GM21360 (cell line): ENCODE measurements around the gene SASH1.

Experiments
- ATAC-seq: cut with Tn5 transposase; IDR thresholded peaks from one replicate; pipeline ENCODE4 v1.9.1; 2021; ENCODE audit warnings: mild to moderate bottlenecking, moderate library complexity; ENCODE audit not compliant: unreplicated experiment

Gene SASH1

DNA sequence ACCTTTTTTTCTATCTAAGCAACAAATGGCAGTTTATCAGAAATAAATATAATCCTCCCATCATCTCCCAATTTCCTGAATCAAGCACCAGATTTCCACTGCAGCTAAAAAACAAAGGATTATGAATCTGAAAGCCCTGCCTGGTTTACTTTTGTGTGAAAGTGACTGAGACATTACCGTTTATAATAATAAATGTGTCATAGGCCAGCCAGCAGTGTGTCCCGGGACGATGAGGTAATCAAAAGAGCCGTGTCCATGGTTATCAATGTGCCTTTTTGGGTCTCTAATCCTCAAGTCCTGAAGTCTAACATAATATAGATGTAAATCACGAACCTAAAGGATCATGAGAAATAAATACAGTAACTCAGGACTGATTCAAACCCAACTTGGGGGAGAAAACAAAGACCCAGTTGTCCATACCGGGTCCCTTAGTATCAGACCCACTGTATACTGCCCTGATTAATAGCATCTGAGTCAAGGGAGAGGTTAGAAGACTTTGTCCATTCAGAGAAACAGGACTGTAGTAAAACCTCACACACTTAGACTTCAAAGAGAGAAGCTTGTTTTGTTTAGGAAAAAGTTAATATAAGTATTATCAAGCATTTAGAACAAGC, 149.1 kb downstream of the SASH1 start:
- no peak for ATAC-seq

DNA sequence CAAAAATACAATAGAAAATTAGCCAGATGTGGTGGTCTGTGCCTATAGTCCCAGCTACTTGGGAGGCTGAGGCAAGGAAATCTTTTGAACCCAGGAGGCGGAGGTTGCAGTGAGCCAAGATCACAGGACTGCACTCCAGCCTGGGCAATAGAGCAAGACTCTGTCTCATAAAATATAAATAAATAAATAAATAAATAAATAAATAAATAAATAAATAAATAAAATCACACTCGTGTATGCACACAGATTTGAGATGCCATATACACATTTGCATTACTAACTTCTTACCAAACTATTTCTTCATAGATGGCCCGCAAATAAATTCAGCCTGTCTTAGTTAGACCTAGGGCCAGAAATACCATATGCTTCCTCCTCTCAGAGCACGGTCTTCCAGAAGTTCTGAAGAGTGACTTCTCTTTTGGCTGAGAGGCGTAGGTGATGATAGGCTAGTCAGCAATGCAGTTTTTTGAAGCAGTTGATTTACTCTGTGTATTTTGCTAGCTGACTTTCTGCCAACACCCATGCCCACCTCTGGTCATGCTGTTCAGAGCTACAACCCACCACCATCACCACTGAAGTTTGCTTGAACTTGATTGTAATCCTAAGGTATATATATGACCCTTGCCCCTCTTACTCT, 150.1 kb downstream of the SASH1 start:
- ATAC-seq: no peak

DNA sequence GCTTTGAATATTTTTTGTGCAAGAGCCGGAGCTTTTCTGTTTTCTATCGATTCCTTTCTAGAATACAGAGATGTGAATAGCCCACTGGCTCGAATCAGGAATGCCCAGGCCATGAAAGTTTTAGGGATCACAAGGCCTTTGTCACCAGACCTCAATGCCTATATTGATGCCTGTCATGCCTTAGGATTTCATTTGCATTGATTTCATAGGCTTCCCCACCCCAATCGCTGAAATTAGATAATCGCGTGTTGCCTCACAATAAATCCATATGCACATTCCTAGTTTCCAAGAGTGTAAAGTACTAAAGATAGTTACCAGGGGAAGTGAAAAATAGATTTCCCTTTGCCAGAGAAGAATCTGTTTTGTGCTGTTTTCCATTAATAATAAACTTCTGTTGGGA, 150.8 kb downstream of the SASH1 start:
- ATAC-seq: no peak

DNA sequence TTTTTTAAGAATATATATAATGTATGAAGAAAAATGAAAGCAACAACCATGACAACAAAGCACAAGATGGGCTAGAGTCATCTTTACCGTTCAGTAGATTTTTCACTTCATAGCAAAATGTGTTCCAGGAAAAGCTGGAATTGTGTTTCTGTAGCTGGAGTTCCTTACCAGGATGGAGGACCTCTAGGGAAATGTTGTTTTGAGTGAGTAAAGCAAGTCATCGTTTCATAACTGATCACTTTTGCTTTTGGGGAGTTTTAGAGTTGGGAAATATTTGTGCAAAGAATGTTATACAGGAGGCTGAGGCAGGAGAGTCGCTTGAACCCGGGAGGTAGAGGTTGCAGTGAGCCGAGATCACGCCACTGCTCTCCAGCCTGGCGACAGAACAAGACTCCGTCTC, 151.6 kb downstream of the SASH1 start:
- ATAC-seq: no peak

DNA sequence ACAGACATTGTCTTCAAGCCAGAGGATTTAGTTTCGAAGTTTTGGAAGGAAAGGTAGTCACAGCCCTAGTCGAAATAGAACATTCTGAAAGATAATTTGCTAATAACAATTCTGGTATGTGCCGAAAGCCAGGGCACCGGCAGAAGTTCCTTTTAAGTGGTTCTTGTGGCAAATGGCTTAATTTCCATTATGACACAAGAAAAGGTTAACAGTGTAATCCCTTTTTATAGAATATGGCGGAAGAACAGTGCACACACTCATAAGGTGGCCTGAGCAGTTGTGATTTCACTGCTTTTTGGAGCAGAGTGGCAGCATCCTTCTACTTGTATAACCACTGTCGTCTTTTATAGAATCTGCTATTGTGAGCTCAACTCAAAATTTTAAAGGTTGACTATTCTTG, 152.4 kb downstream of the SASH1 start:
- ATAC-seq: no peak

DNA sequence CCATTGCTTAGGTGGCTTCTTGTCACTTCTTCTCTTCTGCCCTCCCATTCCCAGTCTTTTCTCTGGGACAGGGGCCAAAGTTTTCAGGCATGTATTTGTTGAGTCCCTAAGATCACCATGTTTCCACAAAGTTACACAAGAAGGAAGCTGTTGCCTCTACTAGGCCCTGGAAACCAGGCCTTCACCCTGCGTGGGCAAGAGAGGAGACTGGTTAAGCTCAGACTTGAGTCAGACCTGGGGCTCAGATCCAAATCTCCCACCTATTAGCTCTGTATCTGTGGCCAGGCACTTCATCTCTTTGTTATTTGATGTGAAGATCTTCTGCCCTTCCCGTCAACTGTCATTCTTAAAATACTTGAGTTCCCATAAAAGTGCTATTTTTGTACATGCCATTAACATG, 154.6 kb downstream of the SASH1 start:
- no peak for ATAC-seq

DNA sequence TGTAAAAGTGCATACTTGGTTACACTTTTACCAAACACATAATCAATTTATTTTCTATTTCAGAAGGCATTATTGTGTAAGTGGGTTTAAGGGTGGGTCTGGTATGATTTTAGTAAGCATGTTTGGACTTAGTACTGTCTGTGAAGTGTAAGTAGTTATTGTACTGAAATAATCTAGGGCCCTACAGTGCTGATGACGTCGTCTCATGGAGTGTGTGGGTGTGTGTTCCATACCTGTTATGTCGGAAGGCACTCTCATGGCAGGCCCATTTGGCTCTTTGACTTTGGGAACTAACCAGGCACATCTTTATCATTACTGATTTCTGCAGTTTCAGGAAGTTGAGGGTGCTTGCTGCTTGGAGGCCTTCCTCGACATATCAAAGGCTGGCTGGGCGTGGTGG, 155.1 kb downstream of the SASH1 start:
- ATAC-seq: no peak

DNA sequence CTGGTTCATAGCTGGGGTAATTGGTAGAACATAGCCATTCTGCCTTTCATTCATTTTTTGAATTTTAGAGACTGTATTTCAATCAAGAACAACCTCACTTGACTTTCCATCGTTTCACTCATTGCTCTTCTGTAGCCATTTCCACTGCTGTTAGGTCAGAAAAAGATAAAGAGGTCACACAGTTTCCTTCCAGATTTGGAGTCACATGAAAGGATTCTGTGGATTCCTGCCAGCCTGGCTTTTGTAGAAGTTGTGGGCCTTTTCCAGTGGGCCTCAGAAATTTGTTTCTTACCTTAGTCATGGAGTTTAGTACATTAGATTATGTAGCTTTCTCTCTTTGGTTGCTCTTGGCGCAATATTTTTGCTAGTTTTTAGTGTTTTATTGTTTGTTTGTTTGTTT, 157.8 kb downstream of the SASH1 start:
- ATAC-seq: no peak

DNA sequence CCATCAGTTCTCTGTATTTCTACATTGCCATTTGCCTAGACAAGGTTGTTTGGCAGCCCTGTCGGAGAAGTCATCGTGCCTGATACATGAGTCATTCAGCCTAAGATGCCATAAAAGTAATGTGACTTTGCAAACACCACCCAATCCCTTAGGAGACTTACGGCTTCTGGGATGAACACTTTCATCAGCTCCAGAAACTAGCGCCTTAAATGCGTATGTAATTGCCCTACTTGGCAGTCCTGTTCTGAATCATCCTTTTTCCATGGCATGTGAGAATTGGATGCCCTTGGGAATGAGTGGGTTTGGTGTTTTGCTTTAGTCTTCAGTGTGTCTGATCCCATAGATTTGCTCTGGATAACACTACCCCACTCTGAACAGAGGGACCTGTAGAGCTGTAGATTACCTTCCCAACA, 158.5 kb downstream of the SASH1 start:
- ATAC-seq: no peak

DNA sequence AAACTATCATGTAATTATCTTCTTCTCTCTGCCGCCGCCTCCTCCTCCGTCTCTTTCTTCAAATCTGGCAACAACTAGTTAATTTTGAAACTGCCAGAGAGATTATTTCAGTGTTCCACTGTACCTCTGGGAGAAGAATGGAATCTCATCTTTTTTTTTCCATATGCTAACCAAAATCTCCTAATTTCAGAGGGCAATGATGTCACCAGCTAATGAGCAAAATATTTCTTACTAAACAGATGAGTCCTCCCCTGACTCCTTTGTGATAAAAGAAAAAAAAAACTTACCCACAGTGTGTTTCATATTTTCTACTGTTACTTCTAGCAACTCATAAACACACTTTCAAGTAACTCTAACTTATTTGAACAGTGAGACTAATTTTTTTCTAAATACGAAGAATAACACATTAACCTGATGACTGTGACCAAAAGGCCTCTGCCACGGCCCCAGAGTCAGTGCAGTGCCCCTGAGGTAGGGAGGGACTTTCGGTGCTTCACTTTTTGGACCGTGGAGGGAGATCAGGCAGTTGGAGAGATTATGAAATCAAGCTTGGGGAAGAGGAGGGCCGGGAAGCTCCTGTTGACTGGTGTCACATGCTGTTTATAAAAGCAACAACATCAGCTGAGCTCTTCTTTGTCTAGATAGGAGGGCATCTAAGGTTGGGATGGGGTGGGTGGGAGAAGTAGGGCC, 159.6 kb downstream of the SASH1 start:
- ATAC-seq: no peak

DNA sequence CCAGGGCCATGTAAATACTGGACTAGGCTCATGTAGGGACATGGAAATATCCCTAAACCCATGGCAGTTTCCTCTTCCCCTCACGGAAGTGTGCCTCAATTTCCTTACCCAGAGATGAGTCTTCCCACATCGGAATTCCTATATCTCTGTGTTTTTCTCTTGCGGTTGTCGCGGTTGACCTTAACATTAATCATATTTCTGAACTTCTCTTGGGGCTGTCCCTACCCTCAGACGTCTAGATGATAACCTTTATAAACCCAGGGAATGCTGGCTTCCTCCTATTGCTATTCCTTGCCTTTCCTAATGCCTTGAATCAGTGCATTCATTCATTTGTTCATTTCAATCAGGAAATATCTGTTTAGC, 160.1 kb downstream of the SASH1 start:
- no peak for ATAC-seq

DNA sequence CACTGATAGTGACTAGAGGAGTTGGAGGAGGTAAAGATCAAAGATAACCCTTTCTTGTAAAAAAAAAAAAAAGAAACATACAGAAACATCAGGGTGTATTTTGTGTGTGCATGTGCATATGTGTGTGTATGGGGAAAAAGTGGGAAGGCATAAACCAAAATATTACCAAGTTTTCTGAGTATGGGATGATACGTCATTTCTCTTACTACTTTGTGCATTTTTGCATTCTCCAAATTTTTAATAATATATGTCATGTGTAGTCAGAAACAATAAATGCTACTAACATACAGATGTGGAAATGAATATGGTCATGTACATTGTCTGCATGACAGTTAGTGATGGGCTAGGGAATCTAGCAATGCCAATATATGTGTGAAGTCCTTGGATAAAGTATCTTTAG, 161.1 kb downstream of the SASH1 start:
- ATAC-seq: no peak

DNA sequence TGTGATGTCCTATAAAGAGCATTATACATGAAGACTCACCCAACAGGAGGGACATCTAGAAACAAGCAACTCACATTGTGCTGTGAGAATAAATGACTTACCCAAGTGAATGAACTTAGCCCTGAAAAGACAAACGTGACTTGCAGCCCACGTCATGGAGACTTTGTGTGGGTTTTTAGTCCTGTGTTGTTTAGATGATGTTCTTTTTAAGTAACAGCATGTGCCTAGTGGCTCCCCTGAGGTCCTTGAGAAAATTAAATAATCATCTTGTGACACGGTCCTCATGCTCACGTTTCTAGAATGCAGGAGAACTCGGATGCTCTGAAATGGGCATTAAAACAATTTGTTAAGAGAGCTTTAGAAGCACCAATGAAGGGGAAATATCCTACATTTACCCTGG, 165.1 kb downstream of the SASH1 start:
- ATAC-seq: no peak

DNA sequence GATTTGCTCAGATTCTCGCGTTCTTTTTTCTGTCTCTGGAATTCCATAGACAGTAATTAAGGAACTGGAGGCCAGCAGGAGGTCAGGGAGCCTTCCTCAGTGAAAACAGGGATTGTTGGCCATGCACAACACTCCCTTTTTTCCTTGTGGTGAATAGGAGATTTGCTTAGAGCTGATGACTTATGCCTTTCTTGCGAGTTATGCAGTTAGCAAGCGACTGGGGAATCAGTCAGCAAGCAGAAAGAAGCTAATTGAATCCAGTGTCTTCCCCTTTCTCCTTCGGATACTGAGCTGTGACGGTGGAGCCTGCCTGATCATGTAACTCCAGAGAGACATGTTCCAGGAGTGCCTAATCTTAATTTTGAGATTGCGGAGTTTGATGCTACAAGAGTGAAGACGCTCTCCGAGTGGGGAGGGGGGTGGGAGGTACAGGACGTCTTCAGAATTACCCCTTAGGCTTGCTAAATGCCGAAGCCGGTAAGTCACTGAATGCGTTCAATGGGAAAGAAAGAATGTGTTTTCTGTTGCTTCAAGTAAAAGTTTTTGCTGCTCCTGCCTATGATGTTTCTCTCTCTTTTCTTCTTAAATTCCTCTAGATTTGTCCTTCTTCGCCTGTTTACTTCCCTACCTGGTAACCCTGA, 165.9 kb downstream of the SASH1 start:
- no peak for ATAC-seq

DNA sequence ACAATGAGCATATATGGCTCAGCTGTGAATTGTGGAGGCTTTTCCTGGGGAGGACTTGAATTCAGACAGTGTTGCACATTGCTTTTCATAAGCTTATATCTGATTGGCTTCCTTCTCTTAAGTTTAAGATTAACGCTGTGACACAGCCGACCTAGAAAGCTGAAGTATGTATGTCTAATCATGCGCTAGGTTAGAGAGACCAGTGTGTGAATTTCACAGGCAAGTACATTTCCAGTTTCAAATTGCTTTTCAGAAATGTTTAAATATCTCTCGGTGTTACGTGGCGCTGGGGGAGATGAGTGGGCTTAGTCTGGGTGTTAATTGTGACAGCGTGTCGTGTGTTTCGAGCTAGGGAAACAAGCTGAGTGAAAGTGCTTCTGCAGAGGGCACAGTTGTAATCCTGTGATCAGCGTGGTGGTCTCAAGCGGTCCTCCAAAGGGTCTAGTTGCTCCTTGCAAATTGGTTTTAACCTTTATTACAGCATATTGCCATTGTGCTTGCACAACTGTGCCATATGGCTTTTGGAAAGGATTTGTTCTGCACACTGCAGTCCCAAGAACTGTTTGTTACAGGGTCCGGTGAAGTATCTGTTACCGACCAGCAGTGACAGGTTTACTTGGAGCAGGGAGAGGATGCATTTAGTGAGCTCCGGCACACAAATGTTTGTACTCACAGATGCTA, 166.6 kb downstream of the SASH1 start:
- ATAC-seq: no peak

DNA sequence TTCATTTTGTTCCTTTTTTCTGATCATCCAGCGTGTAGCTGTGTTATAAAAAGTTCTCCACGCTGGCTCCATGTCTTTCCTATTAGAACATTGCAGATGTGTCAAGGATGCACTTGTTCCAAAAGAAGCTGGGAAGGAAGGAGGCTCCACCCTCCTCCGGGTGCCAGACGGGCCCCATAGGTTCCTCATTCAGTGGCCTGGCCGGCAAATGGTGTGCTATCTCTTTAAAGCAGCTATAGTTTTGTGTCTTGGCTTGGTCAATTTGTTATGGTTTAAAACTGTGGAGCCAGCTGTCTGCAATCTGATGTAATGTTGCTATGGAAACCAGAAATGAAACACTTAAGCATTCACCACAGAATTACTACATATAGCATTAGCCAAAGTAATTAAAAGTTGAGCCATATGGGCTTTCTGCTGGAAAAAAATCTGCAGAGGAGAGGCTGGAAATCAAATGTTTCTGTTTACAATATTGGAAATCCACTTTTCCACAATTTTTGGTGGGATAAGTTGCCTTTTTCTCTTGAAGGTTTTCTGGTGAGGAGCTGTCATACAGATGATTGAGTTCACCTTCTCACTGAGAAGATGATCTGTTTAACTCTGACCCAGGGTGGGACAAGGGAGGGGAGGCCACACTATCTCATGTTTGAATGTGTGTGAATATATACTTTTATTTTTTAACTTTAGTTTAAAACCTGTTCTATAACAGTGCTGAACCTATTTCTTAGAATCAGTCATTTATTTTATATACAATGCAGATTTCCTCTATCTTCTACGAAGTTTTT, 167.4 kb downstream of the SASH1 start:
- peak; percentile 55 for ATAC-seq

DNA sequence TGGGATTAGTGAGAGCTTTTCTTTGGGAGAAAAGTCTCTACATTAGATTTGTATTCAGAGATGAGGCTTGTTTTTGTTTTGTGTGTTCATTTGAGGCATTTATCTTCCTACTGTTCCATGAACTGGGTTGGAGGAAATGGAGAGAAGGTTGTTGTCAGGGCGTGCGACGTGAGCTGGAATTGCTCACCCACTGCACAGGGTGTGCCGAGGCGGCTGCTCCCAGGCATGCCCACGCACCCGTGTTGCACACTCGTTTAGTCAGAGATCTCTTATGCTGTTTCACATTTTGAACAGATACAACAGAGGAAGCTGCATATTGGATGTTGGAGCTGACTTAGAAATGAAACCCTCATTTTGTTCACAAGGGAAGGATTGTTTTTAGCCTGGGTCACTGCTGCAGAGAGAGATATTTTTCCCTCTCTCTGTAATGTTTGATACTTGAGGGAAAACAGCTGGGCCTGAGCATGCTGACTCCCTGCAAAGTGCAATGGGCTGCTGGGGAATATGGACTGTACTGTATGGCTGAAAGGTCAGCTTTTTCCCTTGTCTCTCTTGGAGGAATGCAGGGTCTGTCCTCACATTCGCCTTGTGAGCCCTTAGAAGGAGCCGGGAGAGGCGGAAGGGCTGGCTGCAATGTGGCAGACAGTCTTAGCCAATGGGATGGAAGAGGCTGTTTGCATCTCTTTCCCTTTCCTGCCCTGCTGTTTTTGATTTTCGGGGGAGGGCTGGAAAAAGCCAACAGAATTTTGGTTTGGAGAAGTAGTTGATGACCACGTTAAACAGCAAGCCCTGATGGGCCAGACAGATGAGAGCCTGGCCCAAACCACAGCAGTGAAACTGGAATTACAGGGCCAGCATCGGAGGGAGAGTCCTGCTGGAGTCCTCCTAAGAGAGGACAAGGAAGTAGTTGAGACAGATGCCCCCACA, 170.8 kb downstream of the SASH1 start:
- ATAC-seq: no peak

DNA sequence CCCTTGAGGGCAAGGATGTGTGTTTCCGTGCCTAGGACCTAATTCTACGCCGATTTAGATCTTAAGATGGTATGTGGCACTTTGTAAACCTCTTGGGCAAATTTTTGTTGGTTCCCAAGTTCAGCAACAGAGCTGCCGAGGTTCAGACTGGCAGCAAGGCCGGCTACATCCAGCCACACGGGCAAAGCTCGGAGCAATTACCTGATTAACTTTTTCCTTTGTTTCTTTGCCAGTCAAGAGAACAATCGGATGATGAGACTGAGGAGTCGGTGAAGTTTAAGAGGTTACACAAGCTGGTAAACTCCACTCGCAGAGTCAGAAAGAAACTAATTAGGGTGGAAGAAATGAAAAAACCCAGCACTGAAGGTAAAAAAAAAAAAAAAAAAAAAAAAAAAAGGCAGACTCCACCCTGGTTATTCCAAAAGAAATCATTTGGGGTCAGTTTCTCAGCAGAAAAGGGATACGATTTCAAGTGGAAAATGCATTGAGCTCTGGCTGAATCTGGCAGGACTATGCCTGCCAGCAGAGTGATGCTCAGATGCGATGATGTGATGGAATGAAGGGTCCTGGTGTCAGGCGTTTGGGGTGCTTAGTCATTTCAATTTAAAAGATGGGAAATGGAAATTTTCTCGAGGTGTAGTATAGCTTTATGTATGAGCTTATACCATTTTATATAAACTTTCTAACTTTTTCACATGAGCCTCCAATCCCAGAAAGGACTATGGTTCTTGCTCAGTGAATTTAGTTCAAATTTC, 171.6 kb downstream of the SASH1 start:
- ATAC-seq: no peak

DNA sequence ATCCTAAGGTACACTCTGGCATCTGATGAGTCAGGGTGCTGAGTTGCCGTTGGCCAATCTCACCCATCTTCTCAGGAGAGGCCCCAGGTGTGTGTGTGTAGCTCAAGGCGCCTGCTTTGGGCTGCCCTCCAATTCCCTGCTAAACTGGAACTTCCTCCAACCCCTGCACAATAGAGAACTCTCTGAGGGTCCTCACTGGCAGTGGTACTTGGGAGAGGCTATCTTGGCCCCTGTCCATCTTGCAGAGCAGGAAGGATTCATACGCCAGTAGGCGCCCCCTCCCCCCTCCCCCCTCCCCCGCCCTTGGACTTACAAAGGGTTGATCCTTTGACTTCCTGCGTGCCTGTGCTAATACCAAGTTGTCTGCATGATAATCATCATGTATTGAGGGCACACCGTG, 173.6 kb downstream of the SASH1 start:
- ATAC-seq: no peak
